Pancreas (tissue), 10 donors: ENCODE measurements around the gene ZFYVE1. TPM values are rescaled to one million over a fixed set of nuclear protein-coding genes. Genes with fewer than 3 reads are reported as not detected.
"Not testable (repeated sequence)": the region's sequence is repeated elsewhere in the genome, so short reads cannot be mapped to it uniquely, and the experiment has no call there.

Experiments
- ATAC-seq, 4 donors: fragments of 200-7000 bp; cut with Tn5 transposase; one replicate each; pipeline versions ENCODE4 v1.8.0 to v1.9.1; 2020; ENCODE audit warnings: mild to moderate bottlenecking in 4 of 4, moderate library complexity in 4 of 4
- DNase-seq, 6 donors: peaks; one replicate each; pipeline ENCODE4 v3.0.0-alpha.2; 2020
- FAIRE-seq: peaks from 2 replicates; lab custom pipeline; 2012; peaks lifted over from hg19 to GRCh38; lab: Jason Lieb, UNC
- H3K27ac ChIP-seq, 4 donors: fragments of 200-600 bp; sonication (generic); 1 replicate in 3 of 4; 2 replicates in 1 of 4; pipeline versions ENCODE4 v1.5.0 to v1.8.0; 2020
- H3K27me3 ChIP-seq, 4 donors: fragments of 200-600 bp; one replicate each; pipeline ENCODE4 v1.8.0; 2021
- H3K36me3 ChIP-seq, 3 donors: fragments of 200-600 bp; sonication (generic) in 1 of 3; one replicate each; pipeline versions ENCODE4 v1.5.0 to v1.8.0; 2020 to 2021
- H3K4me1 ChIP-seq, 3 donors: fragments of 200-600 bp; one replicate each; pipeline ENCODE4 v1.8.0; 2021
- H3K4me3 ChIP-seq, 4 donors: fragments of 200-600 bp; sonication (generic) in 2 of 4; one replicate each; pipeline versions ENCODE4 v1.5.0 to v1.8.0; 2020 to 2021
- H3K9me3 ChIP-seq, 4 donors: fragments of 200-600 bp; one replicate each; pipeline ENCODE4 v1.8.0; 2021
- CTCF ChIP-seq, 4 donors: fragments of 200-600 bp; sonication (generic) in 3 of 4; IDR thresholded peaks; one replicate each; pipeline versions ENCODE4 v1.5.0 to v1.8.0; 2021; ENCODE audit warnings: antibody characterized with exemption in 4 of 4
- WGBS, 2 donors: extraction: QIAGEN DNeasy Blood & Tissue Kit; methylation state at CpG; one replicate each; pipeline ENCODE4 v1.1.7; 2013; 5-methylcytosine and 5-hydroxymethylcytosine counted together
- intact Hi-C, 3 donors: fragments of 100-400 bp; cut with DNase I; formaldehyde crosslinking; loops; one replicate each; pipeline versions ENCODE4 v1.11.1 to v1.14.2; 2022
- polyA plus RNA-seq, 2 donors: library from polyadenylated mRNA; stranded (reverse); fragments of 200-250 nt; gene quantifications; one replicate each; pipeline ENCODE4 v1.2.3, GENCODE V29; 2013
- total RNA-seq, 6 donors: library from RNA; stranded (reverse); fragmentation: NEBNext Ultra II Directional in 4 of 6; extraction: Animal tissue kit (Norgen Biotek cat#: 25700) in 4 of 6; gene quantifications; one replicate each; pipeline versions ENCODE4 v1.2.1 to v1.2.4, GENCODE V29; 2021 to 2023
- donor health status: healthy with polysubstance abuse.
- donor health status: DM: no; HTN: no; CAD: no; lungs with moderate emphysema.
- donor health status: DM: no; HTN: no; CAD: no.
- donor health status: control.
- donor health status: control.
- donor health status: Bipolar disorder and iron deficiency.
- donor health status: DM: yes; HTN: yes; CAD: no.
- donor health status: DM: no; HTN: no; CAD: no.
- donor health status: DM: no; HTN: no; CAD: no.
- donor health status: DM: yes; HTN: yes; CAD: no.

The ZFYVE1 gene
- total and polyA plus RNA-seq, 8 donors, result 3.1 to 13.8 (median 6.7) TPM

DNA sequence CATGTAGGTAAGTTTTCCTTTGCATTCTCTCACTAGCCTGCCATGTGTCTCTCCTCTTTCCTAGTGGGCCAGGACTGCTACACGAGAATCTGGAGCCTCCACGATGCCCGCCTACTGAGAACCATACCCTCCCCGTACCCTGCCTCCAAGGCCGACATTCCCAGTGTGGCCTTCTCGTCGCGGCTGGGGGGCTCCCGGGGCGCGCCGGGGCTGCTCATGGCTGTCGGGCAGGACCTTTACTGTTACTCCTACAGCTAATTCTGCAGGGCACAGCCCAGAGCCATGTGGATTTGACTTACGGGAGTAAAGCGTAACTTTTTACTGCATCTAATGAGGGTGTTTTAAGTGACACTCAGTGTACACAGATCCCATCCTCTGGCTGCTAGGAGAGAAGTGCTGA lies 68.4 kb downstream of the ZFYVE1 start:
- H3K4me1 ChIP-seq, result no peaks in the 10 kb centered on the region
- DNase-seq (no peak), FAIRE-seq (no peak), ATAC-seq (no peak)
- intact Hi-C loops, result no loop called here
- H3K9me3 ChIP-seq, result no peaks in the 10 kb centered on the region
- H3K27me3 ChIP-seq, result no peaks in the 10 kb centered on the region
- no peak overlapping the region for H3K27ac ChIP-seq
- TF ChIP-seq CTCF (IDR thresholded peaks at IDR 0.05), result no peak
- WGBS, 2 donors, result 93 to 97% methylated on average over 15 of the region's 15 CpGs
- peaks cover 0 to 32% (median 10%) of the 10 kb centered on the region in 3 donors for H3K36me3 ChIP-seq
- no peak overlapping the region for H3K4me3 ChIP-seq

DNA sequence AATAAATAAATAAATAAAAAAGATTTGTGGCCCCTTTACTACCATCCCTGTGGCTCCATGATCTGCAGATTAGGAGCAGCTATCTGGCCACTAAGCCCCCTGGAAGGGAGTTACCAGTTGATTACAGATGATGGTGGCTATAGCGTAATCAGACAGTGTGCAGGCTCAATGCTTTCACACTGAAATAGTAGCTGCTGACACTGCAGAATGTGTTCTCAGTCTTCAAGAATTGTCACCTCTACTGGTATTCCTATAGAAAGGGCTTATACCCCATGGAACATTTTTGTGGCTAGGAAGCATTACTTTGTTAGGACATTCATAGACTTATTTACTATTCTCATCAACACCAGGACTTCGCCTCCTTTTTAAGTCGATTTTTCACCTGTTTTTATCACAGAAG lies 69.7 kb downstream of the ZFYVE1 start:
- 81 to 83% methylated on average over 3 of the region's 3 CpGs for WGBS, 2 donors
- no peaks in the 10 kb centered on the region for H3K4me1 ChIP-seq
- no peak overlapping the region for H3K27ac ChIP-seq
- no peak overlapping the region for H3K4me3 ChIP-seq
- intact Hi-C loops, result no loop called here
- TF ChIP-seq CTCF (IDR thresholded peaks at IDR 0.05), result no peak
- ATAC-seq (no peak), DNase-seq (no peak), FAIRE-seq (no peak)
- H3K9me3 ChIP-seq, result no peaks in the 10 kb centered on the region
- H3K27me3 ChIP-seq, result no peaks in the 10 kb centered on the region
- H3K36me3 ChIP-seq, result peaks cover 0 to 32% (median 10%) of the 10 kb centered on the region in 3 donors

GRCh38 chr14:72956741-72957140 lies 70.2 kb downstream of the ZFYVE1 start:
- H3K4me3 ChIP-seq, H3K4me1 ChIP-seq, H3K27ac ChIP-seq, intact Hi-C loops, H3K9me3 ChIP-seq, ATAC-seq, H3K27me3 ChIP-seq, DNase-seq, FAIRE-seq: not testable (repeated sequence)
- 96 to 100% methylated on average over 9 of the region's 9 CpGs for WGBS, 2 donors
- H3K36me3 ChIP-seq, result peaks cover 0 to 36% (median 10%) of the 10 kb centered on the region in 3 donors

- Histone ChIP-seq H3K4me1 (no peaks in the 10 kb centered on the region), H3K4me3 (no peak overlapping the region), H3K9me3 (no peaks in the 10 kb centered on the region), H3K27ac (no peak overlapping the region), H3K27me3 (no peaks in the 10 kb centered on the region), H3K36me3 (peaks cover 0 to 20% (median 10%) of the 10 kb centered on the region in 3 donors)
- no peak for ATAC-seq
- WGBS, 2 donors, result 71 to 72% methylated on average over 3 of the region's 3 CpGs
- intact Hi-C loops, result no loop called here
- DNase-seq, result no peak
- no peak for FAIRE-seq
- no peak for TF ChIP-seq CTCF (IDR thresholded peaks at IDR 0.05)
These were observed 74.7 kb downstream of the ZFYVE1 start for GRCh38 chr14:72952171-72952570.

DNA sequence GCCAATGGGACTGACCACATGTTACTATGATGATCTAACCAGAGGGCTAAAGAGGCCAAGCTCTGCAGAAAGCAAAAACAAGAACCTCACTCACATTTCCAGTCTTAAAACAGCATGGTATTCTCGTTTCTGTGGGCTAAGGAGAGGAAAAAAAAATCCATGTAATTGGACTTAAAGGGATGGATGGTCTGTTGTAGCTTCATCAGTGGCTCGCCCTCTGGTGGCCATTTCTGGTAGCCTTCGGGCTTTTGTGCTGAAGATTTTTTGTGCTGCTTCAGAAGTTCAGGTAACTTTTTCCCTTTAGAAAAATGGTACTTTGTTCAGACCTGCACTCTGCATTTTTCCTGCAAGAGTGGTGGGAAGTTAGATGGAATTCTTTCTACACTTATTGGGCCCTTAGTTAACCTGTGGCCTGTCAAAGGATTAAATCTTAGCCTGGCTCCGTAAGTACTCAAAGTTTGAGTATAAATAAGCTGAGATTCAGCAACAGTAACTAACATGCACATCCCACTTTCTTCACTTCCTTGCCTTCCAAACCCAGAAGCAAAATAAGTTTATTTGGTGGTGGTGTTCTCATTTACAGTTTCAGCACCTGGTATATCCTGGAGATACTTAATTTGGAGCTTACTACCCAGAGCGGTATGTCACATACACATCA lies 78.3 kb downstream of the ZFYVE1 start:
- FAIRE-seq (no peak), DNase-seq (peak in 3 of 6 donors; percentile 63 to 86 (median 64)), ATAC-seq (peak; percentile 69 to 81 (median 78))
- no peaks in the 10 kb centered on the region for H3K9me3 ChIP-seq
- H3K36me3 ChIP-seq, result peaks cover 0 to 15% (median 0%) of the 10 kb centered on the region in 3 donors
- no peak overlapping the region for H3K4me3 ChIP-seq
- intact Hi-C loops, result no loop called here
- 39 to 45% methylated on average over 5 of the region's 5 CpGs for WGBS, 2 donors
- TF ChIP-seq CTCF (IDR thresholded peaks at IDR 0.05), result peak; percentile 61 to 85 (median 76)
- H3K27me3 ChIP-seq, result no peaks in the 10 kb centered on the region
- no peaks in the 10 kb centered on the region for H3K4me1 ChIP-seq
- H3K27ac ChIP-seq, result no peak overlapping the region
